HTERT RPE-1 (cell line): ENCODE results near the gene TNS4.

Experiments
- in situ Hi-C: fragments of 300-500 bp; cut with MboI; formaldehyde crosslinking; loops from 4 replicates; pipeline ENCODE4 v1.14.3; 2020; ENCODE audit warnings: low sequenced_read_pairs

Gene TNS4

DNA sequence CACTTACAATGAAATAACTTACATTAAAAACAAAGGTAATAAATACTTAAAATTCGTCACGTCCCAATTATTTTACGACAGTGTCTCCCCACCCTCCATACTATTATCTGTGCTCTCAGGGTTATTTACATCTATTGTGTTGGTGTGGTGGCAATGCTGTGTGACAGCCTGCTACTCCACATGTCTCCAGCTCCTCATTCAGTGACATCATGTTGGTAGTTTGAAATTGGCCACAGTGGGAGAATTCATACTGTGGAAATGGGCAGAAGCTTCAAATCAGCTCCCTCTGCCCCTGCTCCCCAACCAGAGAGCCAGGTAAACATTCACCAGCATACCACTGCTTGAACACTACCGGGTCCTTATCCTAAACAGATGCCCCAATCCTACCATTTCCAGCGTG is 6.3 kb downstream of the TNS4 start:
- in situ Hi-C loops = no loop called here

DNA sequence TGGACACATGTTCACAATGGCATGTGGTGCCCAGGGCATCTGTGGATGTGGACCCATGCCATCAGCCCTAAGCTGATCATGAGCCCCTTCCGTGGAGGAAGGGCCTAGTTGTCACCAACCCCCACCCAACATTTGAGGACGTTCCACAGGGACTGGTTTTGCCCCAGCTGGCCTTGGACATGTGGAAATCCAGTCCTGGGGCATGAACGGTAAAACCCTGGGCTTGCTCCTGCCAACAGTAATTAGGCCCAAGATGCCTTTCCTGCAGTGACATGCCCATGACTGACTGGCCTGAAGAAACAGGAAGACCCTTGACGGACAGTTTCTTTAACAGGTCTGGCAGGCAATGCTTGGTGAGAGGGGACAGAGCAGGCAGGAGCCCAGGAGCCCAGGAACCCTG is 7.7 kb downstream of the TNS4 start:
- in situ Hi-C loops = no loop called here

DNA sequence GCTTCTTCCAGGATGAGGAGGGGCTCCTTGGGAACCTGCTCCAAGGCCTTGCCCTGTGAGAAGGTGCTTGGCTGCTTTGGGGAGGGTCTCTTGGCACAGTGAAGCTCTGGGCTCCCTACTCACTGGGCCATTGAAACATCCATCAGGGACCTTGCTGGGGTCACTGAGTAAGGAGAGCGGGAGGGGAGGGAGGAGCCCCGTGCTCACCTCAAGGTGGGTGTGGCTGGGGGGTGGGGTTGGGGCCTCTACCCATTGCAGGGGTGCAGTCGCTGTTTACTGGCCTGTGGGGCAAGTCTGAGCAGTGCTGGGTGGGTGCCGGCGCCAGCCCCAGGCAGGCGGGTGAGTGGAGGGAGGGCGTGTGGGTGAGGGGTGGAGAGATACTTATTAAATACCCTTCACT is 9.9 kb downstream of the TNS4 start:
- in situ Hi-C loops = no loop called here

DNA sequence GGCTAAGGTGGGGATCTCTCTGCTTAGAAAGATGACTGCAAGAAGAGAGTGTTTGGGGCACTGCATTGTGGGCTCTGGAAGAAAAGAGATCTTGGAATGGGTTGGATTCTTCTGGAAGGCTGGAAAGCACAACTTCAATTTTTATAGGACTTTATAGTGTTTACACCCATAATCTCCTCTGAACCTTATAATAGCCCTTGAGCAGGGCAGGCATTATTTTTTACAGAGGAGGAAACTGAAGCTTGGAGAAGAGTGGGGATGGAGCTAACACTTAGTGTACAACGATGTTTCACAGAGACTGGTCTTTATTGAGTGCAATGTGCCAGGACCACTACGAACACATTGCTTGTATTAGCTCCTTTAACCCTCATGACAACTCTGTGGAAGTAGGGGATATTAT is 10.4 kb downstream of the TNS4 start:
- in situ Hi-C loops = no loop called here

DNA sequence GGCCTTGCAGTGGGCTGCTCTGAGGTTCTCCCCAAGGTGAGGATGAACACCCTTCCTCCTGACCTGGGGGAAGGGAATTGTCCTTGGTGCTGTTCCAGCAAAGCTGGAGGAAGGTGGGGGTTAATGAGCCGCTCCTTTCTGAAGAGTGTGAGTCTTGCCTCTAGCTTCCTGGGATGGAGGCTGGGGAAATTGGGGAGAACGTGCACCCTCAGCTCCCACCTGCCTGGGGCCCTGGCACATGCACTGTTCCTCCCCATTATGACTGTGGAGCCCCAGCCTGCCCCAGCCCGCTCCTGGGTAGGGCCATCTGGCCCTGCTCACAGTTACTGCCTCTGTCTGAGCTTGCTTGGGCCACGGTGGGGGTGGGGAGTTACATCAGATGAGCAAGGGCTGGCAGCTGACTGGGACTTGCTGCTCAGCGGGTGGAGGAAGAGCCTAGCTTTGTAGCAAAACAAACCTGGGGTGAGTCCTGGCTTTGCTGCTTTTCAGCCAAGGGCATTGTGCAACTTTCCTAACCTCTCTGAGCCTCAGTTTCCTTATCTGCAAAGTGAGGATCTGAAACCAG is 11.1 kb downstream of the TNS4 start:
- in situ Hi-C loops = no loop called here

DNA sequence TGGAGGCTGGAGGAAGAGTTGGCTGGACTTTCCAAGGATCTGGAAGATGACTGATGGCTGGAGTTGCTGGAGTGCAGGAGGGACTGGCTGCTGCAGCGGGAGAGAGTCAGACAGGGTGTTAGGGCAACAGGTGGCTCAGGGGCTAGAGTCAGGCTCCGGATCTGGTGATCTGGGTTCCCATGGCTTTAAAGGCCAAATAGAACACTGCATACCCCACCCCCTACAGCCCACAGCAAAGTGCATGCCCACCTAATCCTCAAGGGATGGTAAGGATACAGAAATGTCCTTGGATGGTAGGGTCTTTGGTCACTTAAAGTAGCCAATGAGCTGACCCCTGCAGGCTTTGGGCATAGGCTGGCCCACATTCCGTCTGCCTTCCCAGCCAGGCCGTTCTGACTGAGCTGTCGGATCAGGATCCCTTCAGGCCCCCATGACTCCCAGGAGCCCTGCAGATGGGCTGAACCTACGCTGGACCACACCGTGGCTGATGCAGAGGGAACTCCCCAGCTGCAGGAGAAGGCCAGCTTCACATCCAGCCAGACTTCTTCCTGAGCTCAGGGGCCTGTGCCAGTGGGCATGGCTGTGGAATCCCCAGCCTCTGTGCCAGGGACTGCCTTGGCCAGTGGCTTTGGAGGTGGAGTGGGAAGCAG is 13.9 kb downstream of the TNS4 start:
- in situ Hi-C loops = no loop called here

DNA sequence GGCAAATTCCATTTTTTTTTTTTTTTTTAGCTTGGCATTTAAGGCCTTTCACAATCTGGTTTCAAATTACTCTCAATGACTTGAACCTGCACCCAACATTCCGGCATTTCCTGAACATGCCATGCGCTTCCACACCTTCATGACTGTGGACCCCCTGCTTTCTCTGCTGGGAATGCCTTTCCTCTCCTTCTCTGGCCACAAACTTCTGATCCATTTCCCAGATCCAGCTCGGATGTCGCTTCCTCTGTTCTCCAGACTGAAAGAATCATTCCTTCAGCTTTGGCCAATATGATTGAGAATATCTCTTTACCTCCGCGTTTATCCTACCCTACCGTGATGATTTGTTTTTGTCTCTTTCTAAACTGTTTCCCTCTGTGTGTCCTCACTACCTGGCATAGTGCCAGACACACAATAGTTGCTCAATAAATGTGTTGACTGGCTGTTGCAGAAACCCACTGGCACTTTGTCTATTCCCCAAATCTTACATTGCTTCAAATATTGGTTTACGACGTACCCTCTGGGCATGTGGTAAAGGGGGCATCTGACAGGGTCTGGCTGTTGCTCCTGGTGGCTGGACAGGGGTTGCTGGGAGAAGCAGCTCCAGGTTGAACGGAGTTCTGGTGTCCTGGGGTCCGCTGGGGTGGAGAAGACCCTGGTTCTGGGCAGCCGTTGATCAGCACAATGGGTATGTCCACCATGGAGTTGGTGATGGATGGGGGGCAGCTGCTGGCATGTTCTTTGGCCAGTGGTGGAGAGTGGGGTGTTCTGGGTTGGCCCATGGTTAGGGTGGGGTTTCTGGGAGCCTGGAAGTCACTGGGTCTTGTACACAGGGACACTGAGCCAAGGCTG is 14.7 kb downstream of the TNS4 start:
- in situ Hi-C loops = no loop called here

DNA sequence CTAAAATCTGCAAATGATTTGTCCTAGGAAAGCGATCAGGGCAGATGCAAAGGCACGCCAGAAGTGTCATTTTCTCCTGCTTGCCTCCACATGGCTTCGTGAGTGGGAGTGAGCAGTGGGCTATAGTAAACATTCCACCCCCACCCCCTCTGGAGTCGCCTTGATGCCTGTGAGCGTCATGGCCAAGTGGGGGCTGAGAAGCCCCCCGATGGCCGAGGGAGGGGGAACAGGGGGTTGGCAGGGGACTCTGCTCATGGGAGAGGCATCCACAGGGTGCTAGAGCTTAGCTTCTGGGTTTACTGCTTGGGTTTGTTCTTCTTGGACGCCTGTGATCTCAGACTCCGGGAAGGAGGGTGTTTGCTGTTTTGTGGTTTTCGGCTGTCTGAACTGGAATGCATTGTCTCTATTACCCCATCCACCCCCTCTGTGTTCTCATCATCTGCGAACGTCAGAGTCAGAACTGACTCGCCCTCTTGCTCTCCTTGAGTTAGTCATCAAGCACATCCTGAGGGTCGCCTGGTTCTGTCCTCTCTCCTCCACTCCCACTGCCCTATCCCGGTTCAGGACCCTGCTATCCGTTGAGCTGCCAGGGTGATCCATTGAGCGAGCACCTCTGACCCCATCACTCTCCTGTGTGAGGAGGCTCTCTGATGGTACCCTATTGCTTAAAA is 15.4 kb downstream of the TNS4 start:
- in situ Hi-C loops = no loop called here

DNA sequence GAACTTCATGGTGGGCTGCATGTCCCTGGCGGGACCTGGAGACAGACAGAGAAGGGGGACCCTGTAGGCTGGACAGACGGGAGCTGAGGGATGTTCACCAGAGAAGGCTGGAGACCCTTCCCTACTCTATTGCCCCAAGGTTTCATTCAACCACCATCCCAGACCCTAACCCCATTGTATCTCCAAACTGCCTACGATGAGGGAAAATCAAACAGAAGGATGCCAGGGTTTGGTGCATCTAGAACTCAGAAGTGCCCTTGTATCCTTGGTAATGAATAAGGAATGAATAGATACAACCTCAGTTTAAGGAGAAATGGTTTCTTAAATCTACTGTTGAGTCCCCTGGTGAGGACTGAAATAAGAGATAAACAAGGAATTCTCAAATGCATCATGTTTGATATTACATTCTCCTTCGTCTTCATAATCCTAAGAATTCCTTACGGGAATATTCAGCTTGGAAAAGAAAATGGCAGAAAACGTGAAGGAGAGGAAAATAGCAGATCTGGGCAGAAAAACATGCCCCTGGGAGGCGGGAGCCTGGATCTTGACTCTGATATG is 16.4 kb downstream of the TNS4 start:
- in situ Hi-C loops = no loop called here

DNA sequence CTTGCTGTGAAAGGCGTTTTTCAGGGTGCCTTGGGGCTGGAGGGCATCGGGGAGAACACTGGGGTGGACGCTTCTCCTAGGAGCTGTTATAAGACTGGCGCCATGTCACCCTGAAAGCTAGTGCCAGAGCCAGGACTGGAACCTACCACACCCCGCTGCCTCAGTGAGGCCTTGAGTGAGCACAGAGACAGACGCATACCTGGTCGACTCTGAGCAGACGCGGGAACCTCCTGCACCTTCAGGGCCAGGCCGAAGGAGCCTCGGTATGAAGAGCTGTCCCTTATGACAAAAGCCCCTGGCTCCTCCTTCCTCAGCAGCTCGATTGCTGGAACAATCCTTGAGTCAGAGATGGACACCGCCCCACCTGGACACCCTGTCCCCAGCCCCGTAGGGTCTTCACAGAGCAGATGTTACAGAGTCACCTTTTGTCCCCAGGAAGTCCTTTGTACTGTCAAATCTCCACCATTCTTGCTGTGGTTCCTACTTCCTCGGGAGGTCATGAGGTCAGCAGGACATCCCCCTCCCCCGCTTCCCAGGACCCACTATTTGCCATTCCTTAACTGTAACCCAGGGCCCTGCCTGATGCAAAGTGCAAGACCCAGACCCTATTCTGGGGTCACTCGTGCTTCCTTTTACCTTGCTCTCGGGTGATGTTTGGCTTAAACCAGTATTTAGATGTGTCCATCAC is 17.0 kb downstream of the TNS4 start:
- in situ Hi-C loops = no loop called here

DNA sequence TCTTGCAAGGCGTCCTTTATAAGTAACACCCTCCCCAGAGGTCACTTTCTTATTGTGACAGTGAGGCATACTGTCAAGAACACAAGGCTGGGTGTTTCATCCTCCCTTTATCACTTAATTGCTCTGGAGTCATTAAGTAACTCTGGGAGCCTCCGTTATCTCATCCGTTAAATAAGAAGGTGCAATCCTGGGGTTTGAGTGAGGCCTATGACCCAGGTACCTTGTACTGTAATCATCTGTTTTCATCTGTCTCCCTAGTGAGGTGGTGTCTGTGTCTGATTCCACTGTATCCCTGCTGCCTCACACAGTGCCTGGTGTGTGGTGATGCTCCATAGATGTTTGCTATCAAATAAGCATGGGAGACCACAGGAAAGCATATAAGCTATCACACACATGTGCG is 17.7 kb downstream of the TNS4 start:
- in situ Hi-C loops = no loop called here

DNA sequence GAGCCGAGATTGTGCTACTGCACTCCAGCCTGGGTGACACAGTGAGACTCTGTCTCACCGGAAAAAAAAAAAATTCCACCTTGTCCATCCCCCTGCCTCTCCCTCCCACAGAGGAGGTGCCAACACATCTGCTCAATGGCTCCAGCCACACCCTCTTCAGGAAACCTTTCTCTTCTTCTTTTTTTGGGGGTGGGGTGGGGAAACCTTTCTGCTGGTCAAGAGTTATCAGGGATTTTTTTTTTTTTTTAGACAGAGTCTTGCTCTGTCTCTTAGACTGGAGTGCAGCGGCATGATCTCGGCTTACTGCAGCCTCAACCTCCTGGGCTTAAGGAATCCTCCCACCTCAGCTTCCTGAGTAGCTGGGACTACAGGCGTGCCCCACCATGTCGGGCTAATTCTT is 18.7 kb downstream of the TNS4 start:
- in situ Hi-C loops = no loop called here

DNA sequence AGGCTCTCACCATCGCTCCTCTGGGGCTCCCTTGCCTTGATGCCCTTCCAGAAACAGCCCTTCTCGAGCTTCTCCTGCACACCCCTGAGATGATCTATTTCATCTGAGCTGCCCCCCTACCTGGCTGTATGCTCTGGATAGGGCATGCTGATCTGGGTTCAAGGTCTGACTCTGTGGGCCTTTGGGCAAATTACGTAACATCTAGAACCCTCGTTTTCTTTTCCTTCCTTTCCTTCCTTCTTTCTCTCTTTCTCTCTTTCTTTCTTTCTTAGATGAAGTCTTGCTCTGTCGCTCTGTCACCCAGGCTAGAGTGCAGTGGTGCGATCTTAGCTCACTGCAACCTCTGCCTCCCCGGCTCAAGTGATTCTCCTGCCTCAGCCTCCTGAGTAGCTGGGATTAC is 20.3 kb downstream of the TNS4 start:
- in situ Hi-C loops = no loop called here

DNA sequence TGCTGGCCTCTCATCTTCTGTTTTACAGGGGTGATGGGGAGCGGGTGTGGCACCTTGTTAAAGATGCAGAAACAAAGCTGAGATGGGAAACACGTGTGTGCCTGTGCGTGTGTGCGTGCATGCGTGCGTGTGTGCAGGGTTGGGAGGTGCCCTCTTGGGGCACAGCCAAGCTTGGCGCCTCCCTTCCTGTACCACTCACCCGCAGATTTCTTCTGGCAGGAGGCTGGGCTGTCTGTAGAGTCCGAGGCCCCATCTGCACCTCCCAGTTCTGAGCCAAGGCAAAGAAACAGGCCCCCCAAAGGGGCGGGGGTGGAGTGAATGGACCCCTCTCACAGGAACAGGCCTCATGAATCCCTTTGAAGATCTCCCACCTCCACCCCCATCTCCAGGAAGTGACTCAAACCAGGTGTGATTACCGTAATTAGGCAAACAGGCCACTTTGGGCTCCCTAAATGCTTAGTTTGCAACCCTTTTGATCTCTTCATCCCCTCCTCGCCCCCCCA is 20.9 kb downstream of the TNS4 start:
- in situ Hi-C loops = no loop called here

DNA sequence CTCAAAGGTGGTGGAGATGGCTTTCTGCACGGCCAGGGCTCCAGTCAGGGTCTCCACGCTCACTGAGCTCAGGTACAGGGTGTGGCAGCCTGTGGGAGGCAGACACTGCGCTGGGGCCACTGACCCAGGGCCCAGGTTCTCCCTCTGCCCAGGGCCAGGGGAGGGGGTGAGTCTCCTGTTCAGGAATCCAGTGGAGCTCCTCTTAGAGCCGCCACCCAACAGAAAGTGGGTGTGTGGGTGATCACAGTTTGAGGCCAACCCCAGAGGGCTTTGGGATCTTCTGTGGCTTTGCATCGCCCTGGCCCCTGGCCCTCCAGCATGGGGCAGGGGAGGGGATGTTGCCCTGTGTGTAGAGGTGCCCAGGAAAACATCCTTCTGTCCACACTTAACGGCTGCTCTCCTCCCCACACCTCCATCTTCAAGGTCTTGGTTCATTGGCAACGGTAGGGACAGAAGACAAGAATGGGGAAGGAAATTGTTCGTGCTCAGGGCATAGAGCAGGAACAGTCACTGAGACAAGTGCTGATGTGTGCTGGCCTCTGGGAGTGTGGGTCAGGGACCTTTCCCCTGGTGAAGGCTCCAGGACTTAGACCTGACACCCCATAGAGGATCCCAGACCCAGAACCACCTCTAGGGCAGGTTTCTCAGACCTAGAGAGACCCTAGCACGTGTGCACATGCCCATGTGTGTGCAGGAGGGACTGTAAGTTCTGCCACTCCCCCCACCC is 21.5 kb downstream of the TNS4 start:
- in situ Hi-C loops = no loop called here

DNA sequence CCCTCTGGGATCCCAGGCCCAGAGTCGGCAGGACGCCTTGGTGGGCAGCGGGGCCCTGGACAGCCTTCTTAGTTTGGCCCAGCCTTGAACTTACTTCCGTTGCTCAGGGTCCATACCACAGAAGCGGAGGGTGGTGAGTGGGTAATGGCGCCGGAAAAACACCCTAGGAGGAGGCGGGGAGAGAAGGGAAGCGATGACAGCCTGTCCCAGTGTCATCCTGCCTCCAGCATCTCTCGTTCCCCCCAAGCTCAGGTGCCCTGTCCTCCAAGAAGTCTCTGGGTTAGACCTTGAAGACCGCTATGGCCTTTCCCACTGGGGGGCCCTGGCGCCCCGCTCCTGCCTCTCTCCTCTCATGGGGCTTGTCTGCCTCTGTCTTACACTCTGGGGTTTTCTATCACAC is 22.9 kb downstream of the TNS4 start:
- in situ Hi-C loops = no loop called here

DNA sequence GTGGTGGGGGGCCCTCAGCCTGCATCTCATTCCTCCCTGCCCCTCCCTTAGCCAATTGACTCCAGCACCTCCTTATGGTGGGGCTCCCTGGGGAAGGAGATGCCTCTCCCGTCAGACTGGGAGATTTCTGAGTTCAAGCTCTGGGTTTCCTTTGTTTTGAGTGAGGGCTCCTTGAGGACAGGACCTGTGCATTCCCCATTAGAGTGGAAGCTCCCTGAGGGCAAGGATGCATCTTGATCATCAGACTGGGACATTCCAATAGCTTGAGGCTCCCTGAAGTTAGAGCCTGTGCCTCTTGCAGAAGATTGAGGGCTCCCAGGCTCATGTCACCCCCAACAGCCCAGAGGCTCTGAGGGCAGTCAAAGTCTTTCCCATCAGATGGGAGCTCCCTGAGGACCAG is 23.6 kb downstream of the TNS4 start:
- in situ Hi-C loops = no loop called here

DNA sequence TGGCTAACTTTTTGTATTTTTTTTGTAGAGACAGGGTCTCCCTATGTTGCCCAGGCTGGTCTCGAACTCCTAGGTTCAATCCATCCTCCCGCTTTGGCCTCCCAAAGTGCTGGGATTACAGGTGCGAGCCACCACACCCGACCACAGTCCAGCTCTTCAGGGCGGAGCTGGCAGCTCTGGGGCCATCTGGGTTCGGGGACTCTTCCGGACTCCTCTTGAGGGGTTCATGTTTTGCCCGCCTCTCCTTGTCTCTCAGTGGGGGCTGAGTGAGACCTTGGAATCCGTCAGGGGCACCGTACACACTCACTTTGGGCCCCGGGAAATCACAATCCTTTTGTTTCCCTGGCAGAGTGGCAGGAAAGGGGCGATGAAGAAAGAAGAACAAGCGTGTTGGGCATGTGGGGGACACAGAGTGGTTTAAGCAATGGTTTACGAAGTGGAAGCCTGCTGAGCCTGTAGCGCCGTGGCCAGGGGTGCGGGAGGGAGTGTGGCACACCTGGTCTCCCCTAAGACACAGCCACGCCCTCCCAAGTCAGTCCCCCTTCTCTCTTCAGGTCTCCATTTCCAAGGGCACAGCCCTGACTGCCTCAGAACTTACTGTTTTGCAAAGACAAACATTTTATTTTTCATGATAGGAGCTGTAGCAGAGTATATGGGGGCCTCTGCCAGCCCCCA is 26.1 kb downstream of the TNS4 start:
- in situ Hi-C loops = no loop called here

DNA sequence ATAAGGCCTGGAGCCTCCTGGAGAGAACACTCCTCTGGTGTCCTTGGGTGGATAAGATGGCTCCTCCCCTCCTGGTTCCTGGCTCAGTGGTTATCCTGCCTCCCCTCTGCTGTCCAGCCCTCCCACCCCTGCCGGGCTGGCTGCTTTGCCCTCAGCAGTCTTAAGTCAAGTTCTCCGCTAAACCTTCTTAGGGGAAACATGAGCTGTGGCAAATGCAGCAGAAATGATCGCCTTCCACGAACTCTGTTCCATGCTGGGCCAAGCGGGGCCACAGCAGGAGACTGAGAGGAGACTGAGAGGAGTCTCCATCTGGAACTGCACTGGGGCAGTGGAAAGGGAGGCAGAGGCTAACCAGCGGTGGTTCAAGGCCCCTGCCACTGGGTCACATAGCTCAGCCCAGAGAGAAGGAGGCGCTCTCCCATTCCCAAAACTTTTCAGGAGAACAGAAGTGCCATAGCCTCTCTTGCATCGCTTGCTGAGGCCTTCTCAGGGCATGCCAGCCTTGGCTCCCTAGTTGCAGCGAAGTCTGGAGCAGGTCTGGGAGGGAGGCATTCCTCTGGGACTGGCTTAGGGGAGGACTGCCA is 26.9 kb downstream of the TNS4 start:
- in situ Hi-C loops = no loop called here
